Amniotic epithelial cell (primary cell): ENCODE measurements around the gene ALDH5A1.
"Not testable (repeated sequence)": the region's sequence is repeated elsewhere in the genome, so short reads cannot be mapped to it uniquely, and the experiment has no call there.

ENCODE experiments used
- DNase-seq: peaks from one replicate; pipeline ENCODE4 v3.0.0-alpha.2; 2010; ENCODE audit warnings: low read depth

The ALDH5A1 gene

DNA sequence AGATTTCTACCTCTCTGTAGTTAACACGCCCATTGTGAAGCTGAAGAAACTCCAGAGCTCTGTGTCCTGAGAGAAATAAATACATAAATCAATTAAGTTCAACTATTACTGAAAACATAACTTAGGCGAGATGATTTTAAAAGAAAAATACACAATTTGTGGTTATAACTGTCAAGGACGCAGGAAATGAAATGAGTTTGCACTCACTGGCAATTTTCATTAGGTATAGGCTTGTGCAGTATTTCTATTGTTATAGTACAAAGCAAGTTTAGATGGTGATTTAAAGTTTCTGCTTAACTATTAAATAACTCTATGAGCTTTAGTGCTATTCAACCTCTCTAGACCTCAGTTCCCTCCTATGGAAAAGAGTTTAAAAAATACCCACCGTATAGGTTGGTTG is 8.7 kb upstream of the ALDH5A1 start:
- no peak for DNase-seq

DNA sequence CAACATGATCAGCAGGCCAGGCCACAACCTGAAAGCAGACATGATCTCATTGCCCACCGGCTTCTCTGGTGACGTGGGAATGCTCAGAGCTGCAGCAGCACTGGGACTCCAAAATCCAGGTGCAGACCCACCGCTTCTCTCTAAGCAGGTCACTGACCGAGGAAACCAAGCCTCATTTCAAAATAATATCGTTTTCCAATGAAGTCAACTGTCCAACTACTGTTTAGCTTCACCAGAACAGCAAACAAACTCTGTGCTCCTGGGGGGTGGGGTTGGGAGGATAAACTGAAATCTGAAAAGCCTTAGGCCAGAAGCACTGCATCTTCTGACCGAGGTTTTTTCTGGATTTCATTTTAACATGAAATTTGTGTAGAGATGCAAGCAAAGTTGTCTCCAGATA is 5.3 kb upstream of the ALDH5A1 start, which contains the start of gene GPLD1:
GPLD1 (minus strand) TSS at position 109 of the 400 bp plus-strand sequence; CDS start at position 42, 67 bp downstream.
- no peak for DNase-seq

DNA sequence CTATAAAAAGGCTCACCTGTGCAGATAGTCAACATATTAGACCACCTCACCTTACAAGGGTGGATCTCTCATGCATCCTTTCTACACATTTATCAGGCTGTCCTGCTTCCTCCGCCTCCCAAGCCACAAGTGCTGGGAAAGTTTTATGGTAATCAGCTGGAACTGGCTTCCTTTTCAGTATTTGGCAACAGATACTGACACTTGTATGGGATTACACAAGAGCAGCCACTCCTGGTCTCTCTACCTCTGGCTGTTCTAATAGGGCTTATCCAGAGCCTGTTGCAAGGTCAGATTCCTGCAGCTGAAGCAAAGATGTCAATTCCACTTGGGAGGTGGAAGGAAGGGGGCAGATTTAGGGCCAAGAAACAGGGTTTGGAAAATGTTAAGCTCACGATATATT is 4.9 kb upstream of the ALDH5A1 start:
- DNase-seq = peak; percentile 89

DNA sequence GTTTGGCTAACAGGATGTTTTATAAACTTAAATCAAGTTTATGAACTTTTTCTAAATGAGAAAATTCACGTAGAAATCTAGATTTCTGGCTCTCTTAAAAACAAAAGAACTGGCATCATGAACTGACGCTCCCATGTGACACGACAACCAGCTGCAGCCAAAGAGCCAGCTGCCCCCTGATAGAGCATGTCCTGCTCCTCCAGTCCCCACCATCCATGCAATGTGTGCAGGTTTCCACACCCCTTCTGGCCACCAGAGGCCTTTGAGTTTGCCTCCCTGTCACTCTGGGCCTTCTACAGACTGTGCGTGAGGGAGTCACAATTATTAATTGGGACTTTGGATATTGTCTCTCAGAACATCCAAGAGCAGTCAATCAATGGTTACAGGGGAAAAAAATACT is 3.8 kb upstream of the ALDH5A1 start:
- DNase-seq = no peak

DNA sequence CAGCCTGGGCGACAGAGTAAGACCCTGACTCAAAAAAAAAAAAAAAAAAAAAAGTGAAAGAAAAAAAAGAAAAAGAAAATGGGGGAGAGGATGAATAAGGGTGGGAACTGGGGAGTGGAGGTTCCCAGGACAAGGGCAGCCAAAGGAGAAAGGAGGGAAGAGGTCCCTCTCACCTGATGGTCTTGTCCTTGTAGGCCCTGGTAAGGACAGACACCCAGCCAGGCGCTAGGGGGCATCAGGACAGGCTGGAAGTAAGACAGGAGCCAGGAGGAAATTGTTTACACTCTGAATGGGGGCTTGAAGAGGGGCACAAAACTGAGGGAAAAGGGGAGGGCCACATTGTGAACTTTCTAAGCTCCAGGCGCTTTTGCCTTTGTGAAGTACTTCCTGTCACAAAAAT is 2.3 kb upstream of the ALDH5A1 start:
- DNase-seq = no peak

DNA sequence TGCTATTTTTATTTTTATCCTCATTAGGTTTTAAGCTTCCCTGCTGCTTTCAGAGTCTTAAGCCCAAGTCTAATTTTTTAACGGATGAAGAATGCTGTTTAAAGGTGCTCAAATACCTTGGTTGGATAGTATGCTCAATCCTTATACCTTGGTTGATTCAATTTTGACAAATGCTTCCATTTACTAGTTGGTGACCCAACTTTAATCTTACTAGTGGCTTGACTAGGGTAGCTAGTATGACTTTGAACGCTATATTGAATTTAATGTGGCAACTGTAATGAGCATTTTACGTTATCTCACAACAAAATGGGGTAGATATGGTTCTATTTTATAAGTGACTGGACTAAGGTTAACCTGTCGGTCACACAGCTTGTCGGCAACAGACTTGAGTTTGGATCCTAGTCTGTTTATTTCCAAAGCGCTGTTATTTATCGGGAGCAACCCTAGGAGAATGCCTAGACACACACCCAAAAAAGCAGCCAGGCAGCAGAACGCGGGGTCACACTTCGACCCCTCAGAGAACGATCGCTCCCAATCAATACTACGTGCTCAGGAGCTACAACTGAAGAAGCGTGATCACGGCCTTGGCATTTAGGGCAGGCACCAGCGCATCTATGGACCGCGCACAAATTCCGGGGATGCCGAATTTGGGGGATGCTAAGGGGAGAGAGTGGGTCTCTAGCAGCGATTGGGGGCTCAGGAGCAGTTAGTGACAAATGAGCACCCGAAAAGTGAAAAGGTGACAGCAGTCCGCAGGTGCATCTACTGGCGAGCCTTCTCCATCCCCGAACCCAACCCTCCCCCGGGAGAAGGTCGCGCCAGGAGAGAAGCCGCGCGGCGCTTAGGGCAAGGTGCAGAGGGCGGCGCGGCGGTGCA is 586 bp upstream of the ALDH5A1 start:
- no peak for DNase-seq

DNA sequence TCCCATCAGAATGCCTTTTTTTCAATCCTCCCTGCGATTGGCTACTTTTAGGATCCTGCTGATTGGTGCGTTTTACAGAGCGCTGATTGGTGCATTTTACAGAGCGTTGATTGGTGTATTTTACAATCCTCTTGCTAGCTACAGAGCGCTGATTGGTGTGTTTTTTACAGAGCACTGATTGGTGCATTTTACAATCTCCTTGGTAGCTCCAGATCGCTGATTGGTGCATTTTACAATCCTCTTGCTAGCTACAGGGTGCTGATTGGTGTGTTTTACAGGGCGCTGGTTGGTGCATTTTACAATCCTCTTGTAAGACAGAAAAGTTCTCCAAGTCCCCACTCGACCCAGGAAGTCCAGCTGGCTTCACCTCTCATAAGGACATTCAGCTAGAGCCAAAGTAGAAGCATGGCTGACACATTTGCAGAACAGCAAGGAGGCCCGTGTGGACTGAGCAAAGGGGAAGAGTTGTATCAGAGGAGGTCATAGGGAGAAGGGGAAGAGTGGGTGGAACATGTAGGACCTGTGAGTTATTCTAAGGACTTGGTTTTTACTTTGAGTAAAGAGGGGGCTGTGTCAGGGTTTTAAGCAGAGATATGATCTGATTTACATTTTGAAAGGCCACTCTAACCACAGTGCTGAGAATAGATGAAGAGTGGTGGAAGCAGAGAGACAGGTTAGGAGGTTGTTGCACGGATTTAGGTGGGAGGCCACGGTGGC is 2.6 kb downstream of the ALDH5A1 start:
- DNase-seq = no peak

DNA sequence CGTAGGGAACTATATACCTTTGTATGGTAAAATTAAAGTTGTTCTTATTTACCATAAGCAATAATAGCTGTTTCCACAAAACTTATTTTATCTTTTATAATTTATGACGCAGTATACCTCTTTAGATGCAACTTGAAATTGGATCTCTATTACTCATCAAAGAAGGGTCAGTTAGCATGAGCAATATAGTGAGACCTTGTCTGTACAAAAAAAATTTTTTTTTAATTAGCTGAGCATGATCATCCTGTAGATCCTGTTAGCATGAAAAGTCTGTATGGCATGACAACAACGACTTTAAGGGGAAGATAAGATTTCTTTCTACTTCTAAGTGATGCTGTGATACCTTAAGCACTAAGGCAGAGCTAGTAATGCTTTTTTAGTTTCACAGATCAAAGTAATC is 5.9 kb downstream of the ALDH5A1 start:
- no peak for DNase-seq

DNA sequence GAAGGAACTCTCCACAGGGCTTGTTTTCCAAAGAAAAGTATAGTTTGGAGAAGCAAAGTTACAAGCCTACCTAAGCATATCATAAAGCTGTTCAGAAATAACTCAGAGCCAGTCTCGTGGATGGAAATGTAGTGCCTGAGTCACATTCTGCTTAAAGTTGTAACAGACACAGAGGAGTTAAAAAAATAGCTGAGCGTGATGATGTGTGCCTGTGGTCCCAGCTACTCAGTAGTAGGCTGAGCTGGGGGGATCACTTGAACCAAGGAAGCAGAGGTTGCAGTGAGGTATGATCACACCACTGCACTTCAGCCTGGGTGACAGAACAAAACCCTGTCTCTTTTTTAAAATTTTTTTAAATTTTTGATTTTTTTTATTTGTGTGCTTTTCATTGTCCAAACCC is 6.6 kb downstream of the ALDH5A1 start:
- DNase-seq = no peak

DNA sequence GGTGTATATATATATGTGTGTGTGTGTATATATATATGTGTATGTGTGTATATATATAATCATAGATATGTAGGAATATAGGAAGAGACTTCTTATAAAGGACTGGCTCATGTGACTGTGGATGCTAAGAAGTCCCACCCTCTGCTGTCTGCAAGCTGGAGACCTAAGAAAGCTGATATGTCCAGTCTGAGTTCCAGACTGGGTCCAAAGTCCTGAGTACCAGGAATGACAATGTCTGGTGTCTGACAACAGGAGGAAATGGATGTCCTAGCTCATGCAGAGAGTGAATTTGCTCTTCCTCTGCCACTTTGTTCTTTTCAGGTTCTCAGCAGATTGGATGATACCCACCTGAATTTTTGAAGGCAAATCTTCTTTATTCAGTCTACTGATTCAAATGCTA is 7.1 kb downstream of the ALDH5A1 start:
- DNase-seq = no peak

DNA sequence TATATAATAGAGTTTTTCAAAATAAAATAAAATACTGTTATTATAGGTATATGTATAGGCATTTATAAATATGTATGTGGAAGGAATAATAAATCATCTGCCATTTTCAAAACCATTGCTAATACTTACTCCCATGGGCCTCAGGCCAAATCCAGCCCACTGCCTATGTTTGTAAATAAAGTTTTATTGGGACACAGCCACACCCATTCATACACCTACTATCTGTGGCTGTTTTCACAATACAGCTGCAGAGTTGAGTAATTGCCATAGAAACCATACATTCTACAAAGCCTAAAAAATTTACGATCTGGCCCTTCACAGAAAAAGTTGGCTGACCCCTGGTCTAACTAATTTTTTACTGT is 9.5 kb downstream of the ALDH5A1 start:
- no peak for DNase-seq

DNA sequence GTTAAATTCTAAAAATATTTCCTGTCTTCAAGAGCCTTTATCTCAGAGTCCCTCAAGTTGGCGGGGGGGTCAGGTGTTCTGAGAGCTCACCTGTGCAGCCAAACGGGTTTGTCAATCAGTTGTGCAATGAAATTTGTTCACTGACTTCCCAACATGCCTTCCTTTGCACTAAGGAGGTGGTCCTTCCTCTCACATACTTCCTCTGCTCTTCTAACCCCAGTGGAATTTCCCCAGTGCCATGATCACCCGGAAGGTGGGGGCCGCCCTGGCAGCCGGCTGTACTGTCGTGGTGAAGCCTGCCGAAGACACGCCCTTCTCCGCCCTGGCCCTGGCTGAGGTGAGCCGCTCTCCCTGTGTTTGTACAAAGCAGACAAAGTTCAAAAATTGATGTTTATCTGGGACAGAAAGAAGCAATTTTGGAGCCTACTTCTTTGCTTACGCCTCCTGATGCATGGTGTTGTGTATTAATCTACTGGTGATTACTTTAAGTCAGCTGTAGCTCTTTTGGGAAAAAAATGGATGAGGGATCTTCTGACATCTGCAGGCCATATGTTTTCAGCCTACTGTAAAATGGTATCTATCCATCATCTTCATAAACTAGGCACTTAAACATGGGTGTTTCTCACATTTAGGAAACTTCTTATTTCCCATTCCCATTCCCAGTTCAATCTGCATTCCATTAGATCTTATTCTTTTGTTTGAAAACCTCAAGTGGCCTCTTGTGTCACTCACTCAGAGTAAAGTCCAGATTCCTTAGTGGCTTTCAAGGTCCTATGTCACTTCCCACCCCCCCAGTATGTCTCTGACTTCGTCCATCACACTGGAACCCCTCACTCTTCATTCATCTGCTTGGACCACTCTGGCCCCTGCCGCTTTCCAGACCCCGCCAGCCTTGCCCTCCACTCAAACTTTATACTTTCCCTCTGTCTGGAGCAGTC is 10.1 kb downstream of the ALDH5A1 start:
- DNase-seq = no peak

DNA sequence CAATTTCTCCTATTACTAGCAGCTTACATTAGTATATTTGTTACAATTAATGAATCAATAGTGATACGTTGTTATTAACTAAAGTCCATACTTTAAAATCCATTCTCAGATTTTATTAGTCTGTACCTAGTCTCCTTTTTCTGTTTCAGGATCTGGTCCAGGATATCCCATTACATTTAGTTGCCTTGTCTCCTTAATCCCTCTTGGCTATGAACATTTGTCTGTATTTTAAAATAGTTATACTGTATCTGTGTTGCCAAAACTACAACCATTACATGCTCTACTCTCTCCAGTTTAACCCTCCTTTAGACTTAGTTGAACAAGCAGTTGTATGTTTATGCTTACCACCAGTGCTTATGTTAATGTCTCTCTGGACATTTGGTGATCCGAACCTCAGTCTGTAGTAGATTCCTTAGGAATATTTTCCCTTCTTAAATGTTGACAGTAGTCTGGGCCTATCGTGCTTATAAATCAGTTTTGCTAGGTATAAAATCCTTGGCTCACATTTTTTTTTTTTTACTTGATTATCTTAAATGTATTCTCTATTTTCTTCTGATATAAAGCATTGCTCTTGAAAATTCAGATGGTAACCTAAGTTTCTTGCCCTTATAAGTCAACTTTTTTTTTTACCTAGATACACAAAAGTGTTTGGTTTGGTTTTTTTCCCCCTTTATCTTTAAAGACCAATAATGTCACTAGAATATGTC is 12.2 kb downstream of the ALDH5A1 start:
- DNase-seq = no peak

DNA sequence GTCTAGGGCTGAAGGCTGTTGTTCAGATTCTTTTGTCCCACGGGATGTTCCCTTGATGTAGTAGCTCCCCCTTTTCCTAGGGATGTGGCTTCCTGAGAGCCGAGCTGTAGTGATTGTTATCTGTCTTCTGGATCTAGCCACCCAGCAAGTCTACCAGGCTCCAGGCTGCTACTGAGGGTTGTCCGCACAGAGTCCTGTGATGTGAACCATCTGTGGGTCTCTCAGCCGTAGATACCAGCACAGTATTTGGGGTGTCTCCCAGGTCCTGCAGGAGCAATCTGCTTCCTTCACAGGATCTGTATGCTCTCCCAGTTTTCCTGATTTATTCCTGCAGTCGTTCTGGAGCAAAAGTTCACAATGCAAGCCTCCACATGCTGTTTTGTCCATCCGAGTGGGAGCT is 17.2 kb downstream of the ALDH5A1 start:
- not testable (repeated sequence) for DNase-seq

DNA sequence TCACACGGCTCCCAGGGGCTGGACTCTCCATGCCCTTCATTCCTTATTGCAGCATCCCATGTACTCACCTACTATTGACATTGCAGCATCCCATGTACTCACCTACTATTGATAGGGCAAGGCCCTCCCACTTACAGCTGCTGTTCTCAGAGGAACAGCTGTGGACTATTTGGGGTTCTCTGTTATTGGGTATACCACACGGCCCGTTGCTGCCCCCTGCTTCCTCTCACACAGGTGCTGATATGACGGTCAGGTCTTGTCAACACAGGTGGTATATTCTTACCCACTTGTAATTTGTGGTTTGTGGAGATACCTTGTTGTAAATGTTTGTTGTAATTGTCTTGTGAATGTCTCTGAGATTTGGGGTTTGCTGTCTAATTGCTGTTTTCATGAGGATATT is 18.8 kb downstream of the ALDH5A1 start:
- DNase-seq = no peak

DNA sequence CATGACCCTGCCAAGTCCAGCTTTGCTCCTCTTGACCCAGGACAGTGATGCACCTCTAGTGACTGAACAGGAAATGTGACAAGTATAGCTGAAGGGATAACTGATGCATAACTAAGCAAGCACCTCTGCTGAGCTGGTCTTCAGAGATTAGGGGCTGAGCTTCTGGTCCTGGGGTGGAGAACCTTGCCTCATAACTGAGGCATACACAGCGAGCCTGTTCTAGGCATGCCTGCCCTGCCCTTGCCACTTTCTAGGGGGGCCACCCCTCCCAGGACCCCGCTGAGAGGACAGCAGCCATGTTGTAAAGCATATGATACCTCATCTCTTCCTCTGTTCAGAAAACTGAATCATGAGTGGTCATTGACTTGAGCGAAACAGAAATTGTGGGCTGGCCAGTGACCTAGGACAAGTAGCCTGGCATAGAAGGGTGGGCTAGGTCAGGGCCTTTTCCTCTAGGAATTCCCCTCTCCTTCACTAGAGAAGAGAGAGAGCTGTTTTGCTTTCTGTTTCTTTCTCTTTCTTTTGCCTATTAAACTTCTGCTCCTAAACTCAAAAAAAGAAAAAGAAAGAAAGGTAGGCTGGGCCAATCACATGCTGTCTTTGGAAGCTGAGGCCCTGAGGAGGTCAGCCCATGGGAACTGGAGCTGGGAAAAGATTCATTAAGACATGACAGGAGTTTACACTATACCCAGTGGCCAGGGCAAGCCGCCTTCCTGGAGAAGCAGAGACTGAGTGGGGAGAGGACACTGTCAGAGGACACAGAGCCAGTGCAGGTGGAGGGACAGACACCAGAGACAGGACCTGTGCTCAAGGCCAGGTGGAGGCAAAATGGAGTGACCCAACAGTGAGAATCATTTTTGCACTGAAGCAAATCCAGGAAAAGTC is 23.1 kb downstream of the ALDH5A1 start:
- DNase-seq = no peak

DNA sequence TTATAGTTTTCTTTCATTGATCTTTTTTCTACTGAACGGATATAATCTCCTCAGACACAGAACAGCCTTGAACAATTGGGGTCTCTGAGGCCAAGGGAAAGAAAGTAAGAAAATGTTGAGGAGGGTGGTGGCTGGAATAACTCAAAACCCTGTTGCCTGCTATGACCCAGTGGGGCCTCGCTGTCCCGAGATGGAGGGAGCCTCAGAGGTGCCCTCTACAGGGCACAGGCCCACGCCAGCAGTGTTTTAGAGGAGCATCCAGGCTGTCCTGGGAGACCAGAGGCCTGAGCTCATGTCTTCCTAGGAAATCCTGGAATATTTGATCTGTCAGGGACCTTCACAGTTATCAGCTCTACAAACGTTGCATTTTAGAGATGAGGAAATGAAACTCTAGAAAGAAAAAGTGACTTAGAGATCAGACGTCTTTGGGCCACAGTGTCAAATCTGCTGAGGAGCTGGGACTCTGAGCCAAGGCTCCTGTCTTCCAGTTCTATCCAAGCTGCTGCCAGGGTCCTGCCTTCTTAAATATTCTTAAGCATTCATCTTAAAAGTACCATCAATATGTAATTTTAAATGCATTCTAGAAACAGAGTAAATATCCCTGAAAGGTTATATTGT is 26.3 kb downstream of the ALDH5A1 start:
- DNase-seq = peak; percentile 32

DNA sequence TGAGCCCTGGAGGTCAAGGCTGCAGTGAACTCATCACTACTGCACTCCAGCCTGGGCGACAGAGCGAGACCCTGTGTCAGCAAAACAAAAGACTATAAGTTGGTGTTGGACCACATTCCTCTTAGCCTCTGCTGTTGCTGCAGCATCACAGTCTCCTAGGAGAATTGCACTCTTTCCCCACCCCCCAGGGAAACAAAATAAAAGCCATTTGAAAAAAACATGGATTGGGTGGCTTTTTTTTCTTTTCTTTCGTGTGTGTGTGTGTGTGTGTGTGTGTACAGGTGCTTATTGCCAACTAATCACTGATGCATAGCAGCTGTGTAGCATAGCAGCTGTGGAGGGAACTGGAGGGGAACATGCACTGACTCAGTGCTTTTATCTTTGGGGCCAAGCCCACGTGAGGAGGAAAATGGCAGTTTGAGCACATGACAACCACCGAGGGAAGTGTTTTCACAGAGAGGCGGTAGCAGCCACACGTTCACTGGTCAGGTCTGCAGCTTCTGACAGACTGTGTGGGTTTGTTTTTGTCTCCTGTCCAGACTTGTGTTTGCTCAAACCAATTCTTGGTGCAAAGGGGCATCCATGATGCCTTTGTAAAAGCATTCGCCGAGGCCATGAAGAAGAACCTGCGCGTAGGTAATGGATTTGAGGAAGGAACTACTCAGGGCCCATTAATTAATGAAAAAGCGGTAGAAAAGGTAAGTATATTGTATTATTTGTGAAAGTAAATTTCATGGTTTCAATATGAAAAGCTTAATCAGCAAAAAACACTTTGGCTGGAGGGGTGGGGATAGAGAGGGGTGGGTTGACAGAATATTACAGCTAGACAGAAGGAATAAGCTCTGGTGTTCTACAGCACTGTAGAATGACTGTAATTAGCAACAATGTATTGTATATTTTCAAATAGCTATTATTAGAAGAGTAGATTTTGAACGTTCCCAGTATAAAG is 27.7 kb downstream of the ALDH5A1 start:
- peak; percentile 5 for DNase-seq

DNA sequence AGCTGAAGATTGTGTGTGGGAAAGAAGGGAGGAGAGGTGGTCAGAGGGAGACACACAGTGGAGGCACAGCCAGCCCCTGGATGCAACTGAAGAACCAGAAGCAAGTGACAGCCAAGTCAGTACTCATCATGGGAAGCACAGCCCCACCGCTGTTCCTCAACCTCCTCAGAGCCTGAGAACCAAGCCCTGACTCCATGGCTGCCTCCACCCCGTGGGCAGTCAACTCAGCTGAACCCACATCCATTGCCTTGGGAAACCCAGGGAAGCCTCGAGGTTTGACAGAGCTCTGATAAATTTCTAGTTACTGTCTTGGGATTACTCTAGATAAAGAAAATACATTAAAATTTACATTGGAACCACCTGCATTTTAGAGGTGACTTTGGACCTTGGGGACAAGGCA is 29.6 kb downstream of the ALDH5A1 start:
- DNase-seq = no peak
